Panc1 (cell line): Measurements from ENCODE around the gene RASSF7. TPM values are rescaled to one million over a fixed set of nuclear protein-coding genes. Genes with fewer than 3 reads are reported as not detected.

ENCODE experiments used
- ATAC-seq: fragments of 200-7000 bp; cut with Tn5 transposase; 2 replicates; pipeline ENCODE4 v1.9.1; 2020; ENCODE audit warnings: mild to moderate bottlenecking, moderate library complexity
- BruUV-seq: library from RNA; stranded (reverse); fragments of 400-500 nt; replicated peaks from 2 replicates; lab custom pipeline; 2021; lab: Mats Ljungman, UMichigan
- CTCF ChIA-PET: fragments of 300-600 bp; sonication (Branson Sonifier 250); formaldehyde crosslinking; loops from one replicate; lab custom pipeline; 2022; ENCODE audit warnings: antibody characterized with exemption; lab: Charles Lee
- POLR2A ChIA-PET: fragments of 300-600 bp; sonication (Branson Sonifier 250); formaldehyde crosslinking; loops from one replicate; lab custom pipeline; 2022; ENCODE audit warnings: antibody characterized with exemption; lab: Charles Lee
- DNase-seq: peaks from one replicate; pipeline ENCODE4 v3.0.0-alpha.2; 2010; ENCODE audit warnings: low read depth, low spot score
- H3K27ac ChIP-seq: 2 replicates; pipeline ENCODE4 v1.5.1; 2011; ENCODE audit warnings: mild to moderate bottlenecking, low read length, inconsistent platforms
- H3K27me3 ChIP-seq: fragments of 200-500 bp; sonication (Bioruptor generic); 2 replicates; pipeline ENCODE4 v1.6.0; 2014; ENCODE audit warnings: low read length, inconsistent platforms; ENCODE audit not compliant: control insufficient read depth, insufficient read depth
- H3K36me3 ChIP-seq: fragments of 200-500 bp; sonication (Bioruptor generic); 2 replicates; pipeline ENCODE4 v1.5.1; 2014; ENCODE audit warnings: inconsistent platforms, mild to moderate bottlenecking, low read length, moderate library complexity; ENCODE audit not compliant: control insufficient read depth, insufficient read depth
- H3K4me1 ChIP-seq: 2 replicates; pipeline ENCODE4 v1.5.1; 2011; ENCODE audit warnings: inconsistent platforms, mild to moderate bottlenecking, low read length, moderate library complexity; ENCODE audit not compliant: control insufficient read depth, insufficient read depth
- H3K4me3 ChIP-seq, 2 experiments: 2 replicates each; pipeline ENCODE4 v1.5.1; 2011 to 2012; ENCODE audit warnings: low read depth in 2 of 2, low read length in 2 of 2, mild to moderate bottlenecking in 2 of 2, inconsistent platforms in 1 of 2, moderate library complexity in 1 of 2
- H3K9me3 ChIP-seq: fragments of 200-500 bp; sonication (Bioruptor generic); 2 replicates; pipeline ENCODE4 v1.5.1; 2014; ENCODE audit warnings: low read depth, mild to moderate bottlenecking, inconsistent platforms, low read length, moderate library complexity; ENCODE audit not compliant: control insufficient read depth, insufficient read depth
- CTCF ChIP-seq: fragments of 450-650 bp; IDR thresholded peaks from 2 replicates; pipeline ENCODE4 v1.5.1; 2017; ENCODE audit warnings: mild to moderate bottlenecking
- POLR2AphosphoS5 ChIP-seq: IDR thresholded peaks from 2 replicates; pipeline ENCODE4 v1.6.1; 2012; ENCODE audit warnings: mild to moderate bottlenecking, low read depth, low read length, moderate library complexity
- REST ChIP-seq, 2 experiments: IDR thresholded peaks; 2 replicates each; pipeline ENCODE4 v1.6.1; 2011 to 2012; ENCODE audit warnings: low read depth in 2 of 2, control low read depth in 1 of 2, low read length in 1 of 2, mild to moderate bottlenecking in 1 of 2, moderate library complexity in 1 of 2; ENCODE audit not compliant: insufficient read depth in 1 of 2
- SIN3A ChIP-seq: IDR thresholded peaks from 2 replicates; pipeline ENCODE4 v1.6.1; 2012; ENCODE audit warnings: low read depth, mild to moderate bottlenecking, low read length, moderate library complexity, borderline replicate concordance; ENCODE audit not compliant: insufficient read depth
- TCF7L2 ChIP-seq: IDR thresholded peaks from 2 replicates; pipeline ENCODE4 v1.6.1; 2011; ENCODE audit warnings: mild to moderate bottlenecking, low read depth, low read length, inconsistent platforms
- in situ Hi-C: cut with HindIII; loops from 2 replicates; pipeline ENCODE4 v1.10.0; 2016; ENCODE audit warnings: low sequenced_read_pairs, low pct_unique_long_range_greater_than_20kb
- intact Hi-C: fragments of 100-400 bp; cut with micrococcal nuclease; formaldehyde crosslinking; loops from one replicate; pipeline ENCODE4 v1.10.0; 2022; ENCODE audit not compliant: unreplicated experiment
- total RNA-seq: library from RNA; stranded (reverse); gene quantifications from one replicate; pipeline ENCODE4 v1.2.1, GENCODE V29; 2021; ENCODE audit not compliant: unreplicated experiment

The RASSF7 gene
- total RNA-seq, 1 experiment from 2014 or later = 81.8 TPM

DNA sequence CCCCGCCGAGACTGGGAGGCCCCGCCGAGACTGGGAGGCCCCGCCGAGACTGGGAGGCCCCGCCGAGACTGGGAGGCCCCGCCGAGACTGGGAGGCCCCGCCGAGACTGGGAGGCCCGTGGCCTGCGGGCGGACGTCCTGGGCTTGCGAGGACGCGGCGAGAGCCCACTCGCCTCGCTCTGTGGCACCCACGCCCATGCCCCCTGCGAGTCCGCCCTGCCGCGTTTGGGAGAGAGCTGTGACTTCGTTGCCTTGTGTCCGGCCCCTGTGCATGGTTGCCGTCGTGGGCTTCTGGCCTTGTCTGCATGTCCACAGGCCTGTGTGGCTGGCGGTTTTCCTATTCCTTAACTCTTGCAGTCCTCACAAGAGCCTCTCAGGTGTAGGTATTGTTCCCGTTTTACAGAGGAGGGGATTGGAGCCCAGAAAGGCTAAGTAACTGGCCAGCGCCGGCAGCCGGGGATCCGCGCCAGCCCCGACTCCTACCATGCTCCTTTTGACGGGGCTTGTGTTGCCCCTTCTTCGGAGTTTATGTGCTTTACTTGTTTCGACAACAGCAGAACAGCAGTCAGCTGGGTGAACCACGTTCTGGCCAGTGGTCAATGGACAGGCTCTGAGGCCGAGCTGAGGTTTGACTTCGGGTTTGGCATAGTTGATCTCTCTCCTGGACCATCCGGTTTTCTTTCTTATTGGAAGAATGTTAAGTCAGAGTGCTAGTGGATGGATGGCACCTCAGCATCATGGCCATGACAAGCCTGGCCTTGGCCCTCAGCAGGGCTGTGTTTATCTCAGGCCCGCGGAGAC, 16.2 kb downstream of the RASSF7 start:
- DNase-seq (no peak), ATAC-seq (no peak)
- ChIA-PET CTCF (no interaction called here), POLR2A (interaction anchor here (0.7 kb wide), 1 partner anchor 74 kb away, joined by 3 read pairs; no protein-coding TSS in a partner anchor)
- in situ Hi-C loops = no loop called here
- peak overlapping the region; percentile 95 for H3K27ac ChIP-seq
- H3K27me3 ChIP-seq = no peaks in the 10 kb centered on the region
- H3K4me3 ChIP-seq = peak overlapping the region; percentile 82 to 96
- peaks cover 8% of the 10 kb centered on the region; the same call in 1 of the 2 replicates for H3K36me3 ChIP-seq
- peaks cover 35% of the 10 kb centered on the region for H3K4me1 ChIP-seq
- BruUV-seq = no TSS peak
- no peaks in the 10 kb centered on the region for H3K9me3 ChIP-seq
- intact Hi-C loops = no loop called here
- TF ChIP-seq POLR2AphosphoS5 = no peak; the same call in 1 of the 2 replicates
- no peak for TF ChIP-seq CTCF
- no peak for TF ChIP-seq REST (IDR thresholded peaks at IDR 0.05; ENCODE audit: insufficient read depth in 1 of 2, low read depth in 2 of 2, low read length in 1 of 2)
- TF ChIP-seq SIN3A = no peak; the same call in 1 of the 2 replicates
- TF ChIP-seq TCF7L2 = no peak

GRCh38 chr11:577611-577894, 16.8 kb downstream of the RASSF7 start:
- POLR2A ChIA-PET = no interaction called here
- peak overlapping the region; percentile 95 for H3K27ac ChIP-seq

More at GRCh38 chr11:577611-577894, 16.8 kb downstream of the RASSF7 start:
- Histone ChIP-seq H3K27me3 (no peaks in the 10 kb centered on the region), H3K9me3 (no peaks in the 10 kb centered on the region), H3K4me1 (peaks cover 35% of the 10 kb centered on the region), H3K36me3 (peaks cover 8% of the 10 kb centered on the region; the same call in 1 of the 2 replicates), H3K4me3 (peak overlapping the region; percentile 82 to 96)
- CTCF ChIA-PET = no interaction called here
- TSS peak; percentile 79 for BruUV-seq
- in situ Hi-C loops = no loop called here
- intact Hi-C loops = no loop called here
- DNase-seq (no peak), ATAC-seq (no peak)
- TF ChIP-seq CTCF = no peak
- TF ChIP-seq REST (IDR thresholded peaks at IDR 0.05; ENCODE audit: insufficient read depth in 1 of 2, low read depth in 2 of 2, low read length in 1 of 2) = no peak
- TF ChIP-seq POLR2AphosphoS5 = no peak; the same call in 1 of the 2 replicates
- no peak for TF ChIP-seq SIN3A
- no peak for TF ChIP-seq TCF7L2
